B cell (primary cell): Measurements from ENCODE around the gene MYO1B.

Source experiments
- CTCF ChIP-seq: fragments of 200-600 bp; IDR thresholded peaks from one replicate; pipeline ENCODE4 v1.8.0; 2022; ENCODE audit warnings: antibody characterized with exemption, mild to moderate bottlenecking
- EZH2 ChIP-seq: IDR thresholded peaks from 2 replicates; pipeline ENCODE4 v1.6.1; 2012; ENCODE audit warnings: borderline replicate concordance, low read depth, mild to moderate bottlenecking, moderate library complexity, low read length; ENCODE audit not compliant: insufficient read depth, poor library complexity, severe bottlenecking

- TF ChIP-seq CTCF (no peak), EZH2 (no peak)
Measured at GRCh38 chr2:191320881-191321280, 75.7 kb downstream of the MYO1B start.
